ENCODE results near the gene EXOC3L4.

The EXOC3L4 gene

GRCh38 chr14:103057028-103057371, 37.5 kb upstream of the EXOC3L4 start:
- no peak for DNase-seq (ENCODE audit: low read depth)
- TF ChIP-seq CTCF (IDR thresholded peaks at IDR 0.05; ENCODE audit: insufficient read depth, low read depth, low read length, missing control alignments): no peak
- peak overlapping the region; percentile 58 for H3K4me3 ChIP-seq (ENCODE audit: low read depth, low read length)

GRCh38 chr14:103057372-103058163, 37.0 kb upstream of the EXOC3L4 start, which contains the start of gene CDC42BPB:
TSS of gene CDC42BPB (minus strand) at chr14:103057549. CDS start at chr14:103057173, 376 bp downstream.
- no peak for TF ChIP-seq CTCF (IDR thresholded peaks at IDR 0.05; ENCODE audit: insufficient read depth, low read depth, low read length, missing control alignments)
- peak within 1 kb of the TSS; percentile 61 for H3K4me3 ChIP-seq (ENCODE audit: low read depth, low read length)
- peak; percentile 93 for DNase-seq (ENCODE audit: low read depth)

- DNase-seq (ENCODE audit: low read depth): no peak
- peak overlapping the region; percentile 61 for H3K4me3 ChIP-seq (ENCODE audit: low read depth, low read length)
Measured at GRCh38 chr14:103058164-103059055, 36.1 kb upstream of the EXOC3L4 start.

DNA sequence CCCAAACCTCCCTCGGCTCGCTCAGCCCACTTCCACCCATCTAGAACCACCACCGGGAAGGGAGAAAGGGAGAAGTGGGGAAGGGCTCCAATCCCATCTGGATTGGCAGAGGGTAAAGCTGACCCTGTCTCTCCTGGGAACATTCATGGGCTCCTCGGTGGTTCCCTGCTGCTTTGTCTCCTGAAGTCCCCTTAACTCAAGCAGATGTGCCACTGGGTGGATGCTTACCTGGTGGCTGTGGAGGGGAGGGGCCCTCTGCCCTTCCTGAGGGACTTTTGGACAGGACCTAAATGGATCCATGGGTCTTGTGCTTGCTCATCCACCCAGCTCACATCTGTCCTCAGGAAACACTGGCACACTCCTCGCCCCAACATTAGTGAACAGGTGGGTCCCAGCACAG, 35.0 kb upstream of the EXOC3L4 start:
- H3K4me3 ChIP-seq (ENCODE audit: low read depth, low read length): no peak overlapping the region
- DNase-seq (ENCODE audit: low read depth): no peak
- no peak for TF ChIP-seq CTCF (IDR thresholded peaks at IDR 0.05; ENCODE audit: insufficient read depth, low read depth, low read length, missing control alignments)

More at GRCh38 chr14:103058164-103059055, 36.1 kb upstream of the EXOC3L4 start:
- TF ChIP-seq CTCF (IDR thresholded peaks at IDR 0.05; ENCODE audit: insufficient read depth, low read depth, low read length, missing control alignments): no peak

GRCh38 chr14:103061482-103061976, 33.0 kb upstream of the EXOC3L4 start:
- H3K4me3 ChIP-seq (ENCODE audit: low read depth, low read length): no peak overlapping the region
- DNase-seq (ENCODE audit: low read depth): no peak
- no peak for TF ChIP-seq CTCF (IDR thresholded peaks at IDR 0.05; ENCODE audit: insufficient read depth, low read depth, low read length, missing control alignments)

GRCh38 chr14:103064436-103064835, 30.1 kb upstream of the EXOC3L4 start:
- no peak overlapping the region for H3K4me3 ChIP-seq (ENCODE audit: low read depth, low read length)
- no peak for DNase-seq (ENCODE audit: low read depth)
- no peak for TF ChIP-seq CTCF (IDR thresholded peaks at IDR 0.05; ENCODE audit: insufficient read depth, low read depth, low read length, missing control alignments)
